MM.1S (cell line): ENCODE measurements around the gene RNASEH1.

Experiments
- DNase-seq: peaks from one replicate; pipeline ENCODE4 v3.0.0-alpha.2; 2015
- H2AFZ ChIP-seq: fragments of 300-600 bp; sonication (generic); 2 replicates; pipeline ENCODE4 v1.6.0; 2016; ENCODE audit warnings: antibody characterized with exemption, low read length
- H3F3A ChIP-seq: fragments of 300-600 bp; sonication (generic); 2 replicates; pipeline ENCODE4 v1.6.1; 2016; ENCODE audit warnings: mild to moderate bottlenecking, antibody characterized with exemption, low read length, moderate library complexity, mixed read lengths; ENCODE audit not compliant: insufficient read depth
- H3K27ac ChIP-seq: fragments of 300-600 bp; sonication (generic); 2 replicates; pipeline ENCODE4 v1.5.1; 2016; ENCODE audit warnings: mild to moderate bottlenecking, low read length
- H3K27me3 ChIP-seq: fragments of 300-600 bp; sonication (generic); replicated peaks from 2 replicates; pipeline ENCODE4 v1.6.0; 2016; ENCODE audit warnings: low read length; ENCODE audit not compliant: insufficient read depth
- H3K36me3 ChIP-seq: fragments of 300-600 bp; sonication (generic); replicated peaks from 2 replicates; pipeline ENCODE4 v1.6.1; 2016; ENCODE audit warnings: mild to moderate bottlenecking, low read length, mixed read lengths; ENCODE audit not compliant: insufficient read depth
- H3K4me1 ChIP-seq: fragments of 300-600 bp; sonication (generic); 2 replicates; pipeline ENCODE4 v1.6.1; 2016; ENCODE audit warnings: low read length, mixed read lengths
- H3K4me2 ChIP-seq: fragments of 300-600 bp; sonication (generic); 2 replicates; pipeline ENCODE4 v1.6.0; 2016; ENCODE audit warnings: low read depth, low read length
- H3K4me3 ChIP-seq: fragments of 300-600 bp; sonication (generic); 2 replicates; pipeline ENCODE4 v1.5.1; 2016; ENCODE audit warnings: low read length, mixed read lengths
- H3K79me2 ChIP-seq: fragments of 300-600 bp; sonication (generic); 2 replicates; pipeline ENCODE4 v1.6.1; 2016; ENCODE audit warnings: mixed run types, low read length, mixed read lengths
- H3K9ac ChIP-seq: fragments of 300-600 bp; sonication (generic); 2 replicates; pipeline ENCODE4 v1.6.1; 2016; ENCODE audit warnings: low read length, mixed read lengths
- H3K9me2 ChIP-seq: fragments of 300-600 bp; sonication (generic); replicated peaks from 2 replicates; pipeline ENCODE4 v1.6.1; 2016; ENCODE audit warnings: mild to moderate bottlenecking, low read length, mixed read lengths; ENCODE audit not compliant: insufficient read depth
- H3K9me3 ChIP-seq: fragments of 300-600 bp; sonication (generic); replicated peaks from 2 replicates; pipeline ENCODE4 v1.6.1; 2016; ENCODE audit warnings: mild to moderate bottlenecking, low read length, mixed read lengths; ENCODE audit not compliant: insufficient read depth
- H4K20me1 ChIP-seq: fragments of 300-600 bp; sonication (generic); 2 replicates; pipeline ENCODE4 v1.6.1; 2016; ENCODE audit warnings: mild to moderate bottlenecking, low read length, moderate library complexity, mixed read lengths; ENCODE audit not compliant: insufficient read depth
- CTCF ChIP-seq: fragments of 300-600 bp; sonication (generic); IDR thresholded peaks from 2 replicates; pipeline ENCODE4 v1.5.1; 2016; ENCODE audit warnings: antibody characterized with exemption, low read length, mixed read lengths
- EZH2 ChIP-seq: fragments of 300-600 bp; sonication (generic); optimal IDR thresholded peaks from 2 replicates; pipeline ENCODE3; 2017; ENCODE audit warnings: low read depth, mild to moderate bottlenecking, antibody characterized with exemption, low read length, mixed read lengths
- EZH2phosphoT487 ChIP-seq: fragments of 300-600 bp; sonication (generic); IDR thresholded peaks from 2 replicates; pipeline ENCODE4 v1.6.1; 2018; ENCODE audit warnings: antibody characterized with exemption, low read length

Gene RNASEH1

DNA sequence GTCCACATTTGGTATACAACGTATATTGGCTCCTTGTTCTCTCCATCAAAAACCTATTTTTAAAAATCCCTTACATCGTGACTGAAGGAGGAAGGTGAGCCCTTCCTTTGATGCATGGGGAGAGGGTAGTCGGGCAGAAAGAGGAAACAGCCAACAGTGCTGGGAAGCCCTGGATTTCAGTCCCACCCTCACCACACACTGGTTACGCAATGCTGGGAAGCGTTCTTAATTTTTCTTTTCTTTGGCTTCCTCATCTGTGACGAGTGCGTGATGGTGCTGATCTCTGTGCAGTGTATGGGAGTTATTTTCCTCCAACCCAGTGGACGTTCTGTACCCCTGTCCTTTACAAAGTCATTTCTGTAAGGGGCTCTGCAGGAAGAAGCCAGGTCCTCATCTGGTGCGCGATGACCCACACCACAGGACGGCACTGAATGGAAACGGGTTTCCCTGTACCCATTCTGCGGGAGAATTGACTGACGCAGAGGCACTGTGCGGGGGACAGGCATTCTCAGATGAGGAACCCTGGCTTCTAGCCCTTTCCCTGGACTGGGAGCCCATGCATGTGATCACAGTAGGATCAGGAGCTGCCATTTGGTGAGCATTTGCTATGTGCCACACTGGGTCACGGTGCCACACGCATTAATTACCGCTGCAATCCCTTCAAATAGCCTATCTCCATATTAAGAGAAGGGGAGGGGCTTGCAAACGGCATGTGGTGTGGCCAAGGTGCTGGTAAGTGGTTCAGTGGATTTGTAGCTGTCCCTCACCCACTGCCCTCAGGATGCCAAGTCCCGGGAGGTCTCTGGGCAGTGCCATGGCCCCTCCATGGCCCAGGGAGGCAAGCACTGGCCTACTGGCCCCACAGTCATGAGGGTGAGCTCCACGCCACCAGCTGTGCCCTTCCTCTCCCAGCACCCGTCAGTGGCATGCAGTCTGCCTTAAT lies 41.0 kb upstream of the RNASEH1 start:
- Histone ChIP-seq H3K9me2 (no peaks in the 10 kb centered on the region), H3K27me3 (no peaks in the 10 kb centered on the region), H3F3A (no peaks in the 10 kb centered on the region), H4K20me1 (no peaks in the 10 kb centered on the region), H3K27ac (no peak overlapping the region), H3K79me2 (no peaks in the 10 kb centered on the region), H3K4me1 (no peaks in the 10 kb centered on the region), H3K9ac (no peak overlapping the region), H3K4me3 (no peak overlapping the region), H3K36me3 (no peaks in the 10 kb centered on the region), H3K4me2 (no peak overlapping the region), H3K9me3 (no peaks in the 10 kb centered on the region), H2AFZ (no peak overlapping the region)
- DNase-seq, result no peak
- TF ChIP-seq EZH2 (no peak), EZH2phosphoT487 (no peak), CTCF (no peak)

DNA sequence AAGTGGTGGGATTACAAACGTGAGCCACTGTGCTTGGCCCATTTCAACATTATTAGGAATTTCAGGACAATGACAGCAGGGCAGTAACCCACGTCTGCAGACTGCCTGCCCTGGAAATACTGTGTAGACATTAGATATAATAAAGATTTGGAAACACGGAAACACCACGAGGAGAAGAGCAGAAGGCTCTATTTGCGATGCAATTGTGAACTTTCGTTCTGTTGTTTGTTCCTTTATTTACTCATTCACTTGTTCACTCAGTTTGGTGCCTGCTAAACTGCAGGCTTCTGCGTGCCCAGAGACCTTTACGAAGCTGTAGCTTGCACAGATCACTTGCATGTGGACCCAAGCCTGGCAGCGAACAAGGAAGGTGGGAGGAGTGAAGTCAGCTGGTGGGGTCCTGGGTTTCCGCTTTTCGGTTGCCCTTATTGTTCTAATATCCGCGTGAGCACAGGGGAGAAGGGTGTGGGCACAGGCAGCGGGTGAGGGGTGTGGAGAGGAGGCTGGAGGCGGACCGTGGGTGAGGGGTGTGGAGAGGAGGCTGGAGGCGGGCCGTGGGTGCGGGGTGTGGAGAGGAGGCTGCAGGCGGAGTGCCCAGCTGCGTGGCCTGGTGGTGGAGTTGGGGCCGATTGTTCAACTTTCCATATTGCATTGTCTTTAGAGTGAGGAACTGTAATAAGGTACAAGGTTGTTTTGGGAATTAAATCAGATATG lies 40.2 kb upstream of the RNASEH1 start:
- DNase-seq, result no peak
- Histone ChIP-seq H3K27ac (no peak overlapping the region), H3K36me3 (no peaks in the 10 kb centered on the region)

DNA sequence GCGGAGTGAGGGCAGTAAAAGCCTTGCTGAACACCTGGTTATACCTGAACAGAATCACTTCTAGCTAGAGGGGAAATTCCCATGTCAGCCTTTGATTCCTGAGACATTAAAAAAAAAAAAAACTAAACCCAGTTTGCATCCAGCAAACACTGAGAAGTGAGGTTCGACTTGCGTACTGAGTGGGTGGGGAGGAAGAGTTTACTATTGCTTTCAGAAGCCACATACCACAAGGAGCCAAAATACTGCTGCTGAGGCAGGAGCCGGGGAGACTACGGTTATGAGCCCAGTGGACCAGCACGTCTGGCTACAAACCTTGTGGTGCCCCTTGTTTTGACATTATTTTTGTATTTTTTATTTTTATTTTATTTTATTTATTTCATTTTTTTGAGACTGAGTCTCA lies 39.4 kb upstream of the RNASEH1 start:
- no peak overlapping the region for H3K4me3 ChIP-seq
- H3K4me1 ChIP-seq, result no peaks in the 10 kb centered on the region
- no peak overlapping the region for H3K4me2 ChIP-seq
- no peaks in the 10 kb centered on the region for H3F3A ChIP-seq
- no peak overlapping the region for H2AFZ ChIP-seq
- H3K79me2 ChIP-seq, result no peaks in the 10 kb centered on the region
- no peak overlapping the region for H3K9ac ChIP-seq
- no peaks in the 10 kb centered on the region for H3K36me3 ChIP-seq
- no peak for DNase-seq
- H3K27me3 ChIP-seq, result no peaks in the 10 kb centered on the region
- no peaks in the 10 kb centered on the region for H4K20me1 ChIP-seq
- TF ChIP-seq EZH2phosphoT487 (no peak), CTCF (no peak), EZH2 (no peak)
- H3K9me2 ChIP-seq, result no peaks in the 10 kb centered on the region
- no peaks in the 10 kb centered on the region for H3K9me3 ChIP-seq
- no peak overlapping the region for H3K27ac ChIP-seq

More for the DNA sequence above, 40.2 kb upstream of the RNASEH1 start:
- no peaks in the 10 kb centered on the region for H3K79me2 ChIP-seq
- no peak overlapping the region for H3K9ac ChIP-seq
- H4K20me1 ChIP-seq, result no peaks in the 10 kb centered on the region
- no peaks in the 10 kb centered on the region for H3F3A ChIP-seq
- no peaks in the 10 kb centered on the region for H3K9me2 ChIP-seq
- no peak overlapping the region for H2AFZ ChIP-seq
- no peak overlapping the region for H3K4me2 ChIP-seq
- no peaks in the 10 kb centered on the region for H3K27me3 ChIP-seq
- H3K4me3 ChIP-seq, result no peak overlapping the region
- H3K9me3 ChIP-seq, result no peaks in the 10 kb centered on the region
- TF ChIP-seq EZH2phosphoT487 (no peak), CTCF (no peak), EZH2 (no peak)
- H3K4me1 ChIP-seq, result no peaks in the 10 kb centered on the region
